ENCODE results near the gene PCDHGA11.
"Not testable (repeated sequence)": the region's sequence is repeated elsewhere in the genome, so short reads cannot be mapped to it uniquely, and the experiment has no call there.

The PCDHGA11 gene

GRCh38 chr5:141399555-141400258 lies 21.1 kb upstream of the PCDHGA11 start:
- no peak for DNase-seq

- DNase-seq: no peak
Measured at GRCh38 chr5:141402553-141403243, 18.2 kb upstream of the PCDHGA11 start, which contains the start of gene PCDHGA9. Gene PCDHGA9 (plus strand): TSS chr5:141402778. CDS start chr5:141402953, 175 bp downstream.

- no peak for DNase-seq
Measured at GRCh38 chr5:141403387-141403786, 17.5 kb upstream of the PCDHGA11 start.

GRCh38 chr5:141407790-141408505 lies 12.9 kb upstream of the PCDHGA11 start, which contains the start of gene PCDHGB6:
Gene PCDHGB6 (plus strand): TSS chr5:141408021. CDS start chr5:141408203, 182 bp downstream.
- not testable (repeated sequence) for DNase-seq

GRCh38 chr5:141409598-141410306 lies 11.1 kb upstream of the PCDHGA11 start:
- DNase-seq: no peak

GRCh38 chr5:141411575-141411974 lies 9.3 kb upstream of the PCDHGA11 start:
- no peak for DNase-seq

- DNase-seq: peak; percentile 30
Measured at GRCh38 chr5:141412854-141413539, 7.9 kb upstream of the PCDHGA11 start, which contains the start of gene PCDHGA10. Gene PCDHGA10 (plus strand): TSS chr5:141412987. CDS start chr5:141413176, 189 bp downstream.

- no peak for DNase-seq
Measured at GRCh38 chr5:141413540-141414069, 7.2 kb upstream of the PCDHGA11 start.

- not testable (repeated sequence) for DNase-seq
Measured at GRCh38 chr5:141414548-141415274, 6.1 kb upstream of the PCDHGA11 start.

- DNase-seq: not testable (repeated sequence)
Measured at GRCh38 chr5:141415275-141415618, 5.6 kb upstream of the PCDHGA11 start.

- not testable (repeated sequence) for DNase-seq
Measured at GRCh38 chr5:141417494-141418172, 3.2 kb upstream of the PCDHGA11 start, which contains the start of gene PCDHGB7. Gene PCDHGB7 (plus strand): TSS chr5:141417677. CDS start chr5:141417860, 183 bp downstream.

- DNase-seq: no peak
Measured at GRCh38 chr5:141419074-141419880, 1.6 kb upstream of the PCDHGA11 start.

- DNase-seq: no peak
Measured at GRCh38 chr5:141421489-141421855, 621 bp downstream of the PCDHGA11 start.

- DNase-seq: no peak
Measured at GRCh38 chr5:141422742-141423291, 2.0 kb downstream of the PCDHGA11 start.

GRCh38 chr5:141427783-141428426 lies 7.1 kb downstream of the PCDHGA11 start:
- no peak for DNase-seq

- DNase-seq: no peak
Measured at GRCh38 chr5:141430332-141431113, 9.7 kb downstream of the PCDHGA11 start, which contains the start of gene PCDHGA12. Gene PCDHGA12 (plus strand): TSS chr5:141430507. CDS start chr5:141430760, 253 bp downstream.

- no peak for DNase-seq
Measured at GRCh38 chr5:141431286-141431685, 10.4 kb downstream of the PCDHGA11 start.

GRCh38 chr5:141432308-141432707 lies 11.5 kb downstream of the PCDHGA11 start:
- DNase-seq: not testable (repeated sequence)
